ENCODE results near the gene KANK3.
A peak's percentile ranks its signal among the peaks of the same experiment; 100 is the strongest.

DNA sequence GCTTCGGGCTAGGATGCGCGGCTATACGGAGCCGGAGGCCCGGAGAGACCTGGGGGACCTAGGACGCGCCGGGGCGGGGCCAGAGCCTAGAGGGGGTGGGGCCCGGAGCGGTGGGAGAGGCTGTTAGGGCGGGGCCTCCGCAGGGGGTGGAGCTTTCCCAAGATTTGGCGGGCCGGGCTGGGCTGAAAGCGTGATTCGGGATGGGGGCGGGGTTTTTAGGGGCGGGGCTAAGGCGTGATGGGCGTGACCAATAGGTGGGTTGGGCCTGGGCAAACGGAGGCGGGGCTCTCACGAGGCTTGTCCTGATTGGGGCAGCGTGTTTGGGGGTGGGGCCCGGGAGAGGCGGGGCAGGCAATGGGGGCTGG is 47.5 kb upstream of the KANK3 start:
- TF ChIP-seq POLR2A (IDR thresholded peaks at IDR 0.05; ENCODE audit: extremely low read depth, insufficient read length) (peak; percentile 74), MYC (IDR thresholded peaks at IDR 0.05; ENCODE audit: low read depth, low read length) (peak; percentile 57)
- TF ChIP-seq, protein P1, sequence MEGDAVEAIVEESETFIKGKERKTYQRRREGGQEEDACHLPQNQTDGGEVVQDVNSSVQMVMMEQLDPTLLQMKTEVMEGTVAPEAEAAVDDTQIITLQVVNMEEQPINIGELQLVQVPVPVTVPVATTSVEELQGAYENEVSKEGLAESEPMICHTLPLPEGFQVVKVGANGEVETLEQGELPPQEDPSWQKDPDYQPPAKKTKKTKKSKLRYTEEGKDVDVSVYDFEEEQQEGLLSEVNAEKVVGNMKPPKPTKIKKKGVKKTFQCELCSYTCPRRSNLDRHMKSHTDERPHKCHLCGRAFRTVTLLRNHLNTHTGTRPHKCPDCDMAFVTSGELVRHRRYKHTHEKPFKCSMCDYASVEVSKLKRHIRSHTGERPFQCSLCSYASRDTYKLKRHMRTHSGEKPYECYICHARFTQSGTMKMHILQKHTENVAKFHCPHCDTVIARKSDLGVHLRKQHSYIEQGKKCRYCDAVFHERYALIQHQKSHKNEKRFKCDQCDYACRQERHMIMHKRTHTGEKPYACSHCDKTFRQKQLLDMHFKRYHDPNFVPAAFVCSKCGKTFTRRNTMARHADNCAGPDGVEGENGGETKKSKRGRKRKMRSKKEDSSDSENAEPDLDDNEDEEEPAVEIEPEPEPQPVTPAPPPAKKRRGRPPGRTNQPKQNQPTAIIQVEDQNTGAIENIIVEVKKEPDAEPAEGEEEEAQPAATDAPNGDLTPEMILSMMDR (IDR thresholded peaks at IDR 0.05; ENCODE audit: low read depth, low read length) = no peak
- TF ChIP-seq, protein P2, sequence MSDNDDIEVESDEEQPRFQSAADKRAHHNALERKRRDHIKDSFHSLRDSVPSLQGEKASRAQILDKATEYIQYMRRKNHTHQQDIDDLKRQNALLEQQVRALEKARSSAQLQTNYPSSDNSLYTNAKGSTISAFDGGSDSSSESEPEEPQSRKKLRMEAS (IDR thresholded peaks at IDR 0.05; ENCODE audit: low read depth, low read length) = peak; percentile 81
